GM12864 (cell line): ENCODE results near the gene YIPF5.

ENCODE experiments used
- DNase-seq: peaks from one replicate; pipeline ENCODE4 v3.0.0-alpha.2; 2011; ENCODE audit warnings: low read depth
- H3K4me3 ChIP-seq: 2 replicates; pipeline ENCODE4 v1.5.1; 2011; ENCODE audit warnings: mild to moderate bottlenecking, low read depth, low read length, control low read depth
- TF ChIP-seq, protein P1 (sequence below): IDR thresholded peaks from 2 replicates; pipeline ENCODE4 v1.5.1; 2011; ENCODE audit warnings: low read depth, mild to moderate bottlenecking, moderate library complexity, low read length, control low read depth, inconsistent platforms; ENCODE audit errors: missing control alignments

Gene YIPF5

GRCh38 chr5:144121577-144121976 lies 48.9 kb downstream of the YIPF5 start:
- TF ChIP-seq, protein P1, sequence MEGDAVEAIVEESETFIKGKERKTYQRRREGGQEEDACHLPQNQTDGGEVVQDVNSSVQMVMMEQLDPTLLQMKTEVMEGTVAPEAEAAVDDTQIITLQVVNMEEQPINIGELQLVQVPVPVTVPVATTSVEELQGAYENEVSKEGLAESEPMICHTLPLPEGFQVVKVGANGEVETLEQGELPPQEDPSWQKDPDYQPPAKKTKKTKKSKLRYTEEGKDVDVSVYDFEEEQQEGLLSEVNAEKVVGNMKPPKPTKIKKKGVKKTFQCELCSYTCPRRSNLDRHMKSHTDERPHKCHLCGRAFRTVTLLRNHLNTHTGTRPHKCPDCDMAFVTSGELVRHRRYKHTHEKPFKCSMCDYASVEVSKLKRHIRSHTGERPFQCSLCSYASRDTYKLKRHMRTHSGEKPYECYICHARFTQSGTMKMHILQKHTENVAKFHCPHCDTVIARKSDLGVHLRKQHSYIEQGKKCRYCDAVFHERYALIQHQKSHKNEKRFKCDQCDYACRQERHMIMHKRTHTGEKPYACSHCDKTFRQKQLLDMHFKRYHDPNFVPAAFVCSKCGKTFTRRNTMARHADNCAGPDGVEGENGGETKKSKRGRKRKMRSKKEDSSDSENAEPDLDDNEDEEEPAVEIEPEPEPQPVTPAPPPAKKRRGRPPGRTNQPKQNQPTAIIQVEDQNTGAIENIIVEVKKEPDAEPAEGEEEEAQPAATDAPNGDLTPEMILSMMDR: no peak
- no peak overlapping the region for H3K4me3 ChIP-seq
- no peak for DNase-seq

DNA sequence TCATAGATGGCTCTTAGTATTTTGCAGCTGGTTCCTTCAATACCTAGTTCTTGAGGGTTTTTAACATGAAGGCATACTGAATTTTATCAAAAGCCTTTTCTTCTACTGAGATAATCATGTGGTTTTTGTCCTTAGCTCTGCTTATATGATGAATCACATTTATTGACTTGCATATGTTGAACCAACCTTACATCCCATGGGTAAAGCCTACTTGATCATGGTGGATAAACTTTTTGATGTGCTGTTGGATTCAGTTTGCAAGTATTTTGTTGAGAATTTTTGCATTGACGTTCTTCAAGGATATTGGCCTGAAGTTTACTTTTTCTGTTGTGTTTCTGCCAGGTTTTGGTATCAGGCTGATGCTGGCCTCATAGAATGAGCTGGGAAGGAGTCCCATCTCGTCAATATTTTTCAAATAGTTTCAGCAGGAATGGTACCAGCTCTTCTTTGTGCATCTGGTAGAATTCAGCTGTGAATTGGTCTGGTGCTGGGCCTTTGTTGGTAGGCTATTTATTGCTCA lies 49.7 kb downstream of the YIPF5 start:
- DNase-seq: no peak
- TF ChIP-seq, protein P1: no peak
- H3K4me3 ChIP-seq: no peak overlapping the region

GRCh38 chr5:144117412-144117811 lies 53.0 kb downstream of the YIPF5 start:
- TF ChIP-seq, protein P1: no peak
- DNase-seq: no peak
- H3K4me3 ChIP-seq: no peak overlapping the region

DNA sequence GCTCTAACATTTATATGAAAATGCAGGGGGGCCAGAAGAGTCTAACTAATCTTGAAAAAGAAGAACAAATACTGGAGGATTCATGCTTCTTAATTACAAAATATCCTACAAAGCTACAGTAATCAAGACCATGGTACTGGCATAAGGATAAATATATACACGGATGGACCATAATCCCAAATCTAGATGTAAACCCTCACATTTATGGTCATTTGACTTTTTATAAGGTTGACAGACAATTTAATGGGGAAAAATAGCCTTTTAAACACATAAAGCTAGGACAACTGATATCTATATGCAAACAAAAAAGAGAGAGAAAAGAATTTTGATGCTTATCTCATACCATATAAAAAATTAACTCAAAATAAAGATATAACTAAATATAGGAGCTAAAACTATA lies 55.9 kb downstream of the YIPF5 start:
- no peak for DNase-seq
- TF ChIP-seq, protein P1: no peak
- no peak overlapping the region for H3K4me3 ChIP-seq
